GM19328 (cell line): Measurements from ENCODE around the gene RBFOX2.

Source experiments
- ATAC-seq: cut with Tn5 transposase; IDR thresholded peaks from one replicate; pipeline ENCODE4 v1.9.1; 2021; ENCODE audit warnings: mild to moderate bottlenecking, moderate library complexity; ENCODE audit not compliant: unreplicated experiment

Gene RBFOX2

GRCh38 chr22:35947794-35948425 lies 80.7 kb downstream of the RBFOX2 start:
- ATAC-seq: no peak

GRCh38 chr22:35944458-35944857 lies 84.2 kb downstream of the RBFOX2 start:
- no peak for ATAC-seq

- ATAC-seq: no peak
Measured at GRCh38 chr22:35940166-35940565, 88.5 kb downstream of the RBFOX2 start.

GRCh38 chr22:35938226-35938625 lies 90.4 kb downstream of the RBFOX2 start:
- no peak for ATAC-seq

GRCh38 chr22:35930933-35931332 lies 97.7 kb downstream of the RBFOX2 start:
- ATAC-seq: no peak

- ATAC-seq: no peak
Measured at GRCh38 chr22:35928285-35928798, 100.3 kb downstream of the RBFOX2 start.

- no peak for ATAC-seq
Measured at GRCh38 chr22:35923026-35923425, 105.6 kb downstream of the RBFOX2 start.

- ATAC-seq: no peak
Measured at GRCh38 chr22:35921777-35922176, 106.8 kb downstream of the RBFOX2 start.

GRCh38 chr22:35921044-35921443 lies 107.6 kb downstream of the RBFOX2 start:
- no peak for ATAC-seq

- ATAC-seq: no peak
Measured at GRCh38 chr22:35919002-35919542, 109.6 kb downstream of the RBFOX2 start.

GRCh38 chr22:35918456-35918855 lies 110.2 kb downstream of the RBFOX2 start:
- no peak for ATAC-seq

- ATAC-seq: no peak
Measured at GRCh38 chr22:35917651-35918050, 111.0 kb downstream of the RBFOX2 start.

- ATAC-seq: no peak
Measured at GRCh38 chr22:35915477-35916013, 113.1 kb downstream of the RBFOX2 start.

- no peak for ATAC-seq
Measured at GRCh38 chr22:35914665-35915476, 113.8 kb downstream of the RBFOX2 start.

GRCh38 chr22:35914357-35914664 lies 114.3 kb downstream of the RBFOX2 start:
- ATAC-seq: no peak

GRCh38 chr22:35913925-35914324 lies 114.7 kb downstream of the RBFOX2 start:
- no peak for ATAC-seq

- ATAC-seq: no peak
Measured at GRCh38 chr22:35912658-35913057, 116.0 kb downstream of the RBFOX2 start.

GRCh38 chr22:35911877-35912276 lies 116.7 kb downstream of the RBFOX2 start:
- no peak for ATAC-seq

GRCh38 chr22:35910926-35911325 lies 117.7 kb downstream of the RBFOX2 start:
- no peak for ATAC-seq

- ATAC-seq: no peak
Measured at GRCh38 chr22:35910003-35910769, 118.4 kb downstream of the RBFOX2 start.

GRCh38 chr22:35905894-35906293 lies 122.7 kb downstream of the RBFOX2 start:
- no peak for ATAC-seq
